ENCODE measurements around the gene ROCK2. TPM values are rescaled to one million over a fixed set of nuclear protein-coding genes. Genes with fewer than 3 reads are reported as not detected.

Gene ROCK2
- total RNA-seq, 4 donors from 2014 or later, result 18.0 to 34.8 (median 23.2) TPM

DNA sequence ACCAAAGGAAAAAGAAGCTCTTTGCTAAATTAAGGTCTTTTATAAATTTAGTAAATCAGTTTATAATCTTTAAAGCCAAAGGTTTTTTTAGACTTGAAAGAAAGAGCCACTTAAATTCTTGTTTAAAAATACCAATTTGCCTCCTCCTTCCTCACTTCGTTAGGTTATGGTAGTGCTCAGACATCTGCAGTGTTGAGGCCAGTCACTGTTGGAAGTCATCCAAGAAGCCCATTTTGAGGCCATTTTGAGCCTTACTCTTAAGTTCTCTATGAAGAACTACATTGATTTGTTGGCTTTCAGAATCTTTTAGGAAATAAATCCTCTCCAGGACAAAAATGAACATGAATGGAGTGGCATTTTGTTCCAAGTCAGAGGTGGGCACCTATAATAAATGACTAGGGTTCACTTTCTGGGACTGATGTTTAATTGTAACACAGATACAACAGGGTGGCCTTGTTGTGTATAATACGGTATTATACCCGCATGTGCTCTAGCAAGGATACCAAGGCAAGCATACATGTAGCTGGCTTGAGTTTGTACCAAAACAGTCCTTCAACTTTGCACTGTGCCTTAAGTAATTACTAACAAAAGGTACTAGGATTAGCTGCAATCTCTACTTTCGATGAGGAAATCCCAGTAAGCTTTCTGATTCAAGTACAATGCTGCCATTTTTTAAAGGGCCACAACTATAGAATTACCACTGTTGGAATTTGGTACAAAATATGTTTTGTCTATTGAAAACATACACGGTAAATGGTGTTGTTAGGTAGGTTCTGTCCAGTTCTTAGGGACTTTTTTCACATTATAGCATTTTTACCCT is 166.4 kb downstream of the ROCK2 start:
- no peak overlapping the region for H3K4me3 ChIP-seq (ENCODE audit: low read depth, poor library complexity, severe bottlenecking)
- 67 to 72% methylated on average over 5 of the region's 5 CpGs for WGBS, 2 donors
- intact Hi-C loops (cut with DNase I; ENCODE audit: low total_unique reads), result no loop called here
- no peak for TF ChIP-seq POLR2A (IDR thresholded peaks at IDR 0.05)
- TF ChIP-seq, protein P1, sequence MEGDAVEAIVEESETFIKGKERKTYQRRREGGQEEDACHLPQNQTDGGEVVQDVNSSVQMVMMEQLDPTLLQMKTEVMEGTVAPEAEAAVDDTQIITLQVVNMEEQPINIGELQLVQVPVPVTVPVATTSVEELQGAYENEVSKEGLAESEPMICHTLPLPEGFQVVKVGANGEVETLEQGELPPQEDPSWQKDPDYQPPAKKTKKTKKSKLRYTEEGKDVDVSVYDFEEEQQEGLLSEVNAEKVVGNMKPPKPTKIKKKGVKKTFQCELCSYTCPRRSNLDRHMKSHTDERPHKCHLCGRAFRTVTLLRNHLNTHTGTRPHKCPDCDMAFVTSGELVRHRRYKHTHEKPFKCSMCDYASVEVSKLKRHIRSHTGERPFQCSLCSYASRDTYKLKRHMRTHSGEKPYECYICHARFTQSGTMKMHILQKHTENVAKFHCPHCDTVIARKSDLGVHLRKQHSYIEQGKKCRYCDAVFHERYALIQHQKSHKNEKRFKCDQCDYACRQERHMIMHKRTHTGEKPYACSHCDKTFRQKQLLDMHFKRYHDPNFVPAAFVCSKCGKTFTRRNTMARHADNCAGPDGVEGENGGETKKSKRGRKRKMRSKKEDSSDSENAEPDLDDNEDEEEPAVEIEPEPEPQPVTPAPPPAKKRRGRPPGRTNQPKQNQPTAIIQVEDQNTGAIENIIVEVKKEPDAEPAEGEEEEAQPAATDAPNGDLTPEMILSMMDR (IDR thresholded peaks at IDR 0.05), result no peak
- DNase-seq (ENCODE audit: low spot score in 2 of 2), result no peak

DNA sequence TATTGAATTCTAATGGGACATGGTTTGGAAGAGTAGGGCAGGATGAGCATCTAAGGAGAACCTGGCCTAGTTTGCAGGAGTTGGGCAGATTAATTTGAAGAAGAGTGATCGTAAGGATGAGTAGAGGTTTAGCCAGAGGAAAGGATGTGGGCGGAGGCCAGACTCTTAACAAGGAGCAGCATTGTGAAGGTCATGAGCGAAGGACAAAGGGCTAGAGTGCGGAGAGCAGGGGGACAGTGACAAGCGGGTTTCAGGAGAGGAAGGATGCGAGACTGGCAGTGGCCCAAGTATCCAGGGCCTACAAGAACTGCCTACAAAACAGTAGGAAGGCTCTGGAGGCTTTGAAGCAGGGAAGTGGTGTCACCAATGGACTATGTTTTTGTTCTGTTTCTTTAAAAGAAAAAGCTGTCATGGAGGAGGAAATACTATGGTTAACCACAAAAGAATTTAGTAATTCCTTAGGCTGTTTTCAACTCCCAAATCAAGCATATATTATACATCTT is 169.1 kb downstream of the ROCK2 start:
- no peak overlapping the region for H3K4me3 ChIP-seq (ENCODE audit: low read depth, poor library complexity, severe bottlenecking)
- peak in 1 of 2 donors; percentile 82 for DNase-seq (ENCODE audit: low spot score in 2 of 2)
- intact Hi-C loops (cut with DNase I; ENCODE audit: low total_unique reads), result no loop called here
- TF ChIP-seq, protein P1 (IDR thresholded peaks at IDR 0.05), result no peak
- TF ChIP-seq POLR2A (IDR thresholded peaks at IDR 0.05), result no peak
- WGBS, 2 donors, result 65 to 81% methylated on average over 6 of the region's 6 CpGs

DNA sequence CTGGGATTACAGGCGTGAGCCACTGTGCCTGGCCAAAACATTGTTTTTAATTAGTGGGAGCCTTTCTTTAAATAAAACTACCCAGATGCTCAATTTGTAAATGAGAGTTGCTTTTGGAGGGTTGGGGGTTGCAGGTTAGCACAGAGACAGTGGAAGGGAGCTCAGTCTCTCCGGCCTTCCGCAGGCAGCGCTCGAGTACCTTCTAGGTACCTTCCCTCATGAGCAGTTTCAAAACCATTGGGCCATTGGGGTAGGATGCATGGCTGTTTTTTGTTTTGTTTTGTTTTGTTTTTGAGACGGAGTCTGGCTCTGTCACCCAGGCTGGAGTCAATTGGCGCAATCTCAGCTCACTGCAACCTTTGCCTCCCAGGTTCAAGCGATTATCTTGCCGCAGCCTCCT is 170.2 kb downstream of the ROCK2 start:
- no peak overlapping the region for H3K4me3 ChIP-seq (ENCODE audit: low read depth, poor library complexity, severe bottlenecking)
- DNase-seq (ENCODE audit: low spot score in 2 of 2), result no peak
- intact Hi-C loops (cut with DNase I; ENCODE audit: low total_unique reads), result no loop called here
- 96 to 97% methylated on average over 9 of the region's 9 CpGs for WGBS, 2 donors
- no peak for TF ChIP-seq POLR2A (IDR thresholded peaks at IDR 0.05)
- TF ChIP-seq, protein P1 (IDR thresholded peaks at IDR 0.05), result no peak

DNA sequence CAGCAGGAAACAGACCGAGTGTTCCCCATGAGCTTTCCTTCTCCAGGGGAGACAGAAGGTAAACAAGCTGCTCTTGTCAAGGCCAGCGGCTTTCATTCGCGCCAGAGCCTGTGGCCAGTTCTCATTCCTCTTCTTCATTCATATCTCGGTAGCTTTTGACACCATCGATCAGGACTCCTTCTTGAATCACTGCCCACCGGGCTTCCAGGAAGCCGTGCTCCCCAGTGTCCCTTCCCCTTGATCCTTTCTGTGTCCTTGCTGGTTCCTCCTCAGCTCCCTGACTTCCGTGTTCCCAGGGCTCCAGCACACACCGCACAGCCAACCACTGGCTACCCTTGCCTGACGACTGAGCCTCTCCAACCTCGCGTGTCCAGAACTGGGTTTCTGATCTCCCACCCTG is 175.1 kb downstream of the ROCK2 start:
- peak in 1 of 2 donors; percentile 76 for DNase-seq (ENCODE audit: low spot score in 2 of 2)
- intact Hi-C loops (cut with DNase I; ENCODE audit: low total_unique reads), result no loop called here
- H3K4me3 ChIP-seq (ENCODE audit: low read depth, poor library complexity, severe bottlenecking), result no peak overlapping the region
- no peak for TF ChIP-seq POLR2A (IDR thresholded peaks at IDR 0.05)
- TF ChIP-seq, protein P1 (IDR thresholded peaks at IDR 0.05), result no peak
- WGBS, 2 donors, result 80 to 89% methylated on average over 13 of the region's 13 CpGs

DNA sequence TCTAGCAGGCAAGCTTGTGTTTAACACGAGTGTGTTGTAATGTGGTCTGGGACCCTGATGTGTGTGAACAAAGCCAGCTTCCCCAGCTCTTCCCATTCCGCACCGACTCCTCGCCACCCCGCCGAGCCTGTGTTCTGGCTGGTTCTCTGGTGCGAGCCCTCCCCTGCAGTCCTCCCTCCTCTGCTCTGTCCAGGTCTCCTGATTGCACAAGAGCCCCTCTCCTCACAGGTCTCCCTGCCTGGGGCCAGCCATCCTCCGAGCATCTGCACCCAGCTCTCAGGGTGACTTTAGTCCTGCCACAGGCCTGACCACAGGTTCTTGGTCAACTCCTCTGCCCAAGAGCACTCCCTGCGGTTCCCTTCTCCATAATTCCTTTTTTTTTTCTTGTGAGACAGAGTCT is 175.9 kb downstream of the ROCK2 start:
- no peak for TF ChIP-seq POLR2A (IDR thresholded peaks at IDR 0.05)
- TF ChIP-seq, protein P1 (IDR thresholded peaks at IDR 0.05), result no peak
- no peak overlapping the region for H3K4me3 ChIP-seq (ENCODE audit: low read depth, poor library complexity, severe bottlenecking)
- 85 to 94% methylated on average over 9 of the region's 9 CpGs for WGBS, 2 donors
- peak in 1 of 2 donors; percentile 76 for DNase-seq (ENCODE audit: low spot score in 2 of 2)
- intact Hi-C loops (cut with DNase I; ENCODE audit: low total_unique reads), result no loop called here
